ENCODE measurements around the gene HSPA1A.

- TF ChIP-seq REST (IDR thresholded peaks at IDR 0.05; ENCODE audit: low read depth), result no peak
- no peak for TF ChIP-seq TAF1 (IDR thresholded peaks at IDR 0.05; ENCODE audit: low read depth)
- TF ChIP-seq EP300 (IDR thresholded peaks at IDR 0.05; ENCODE audit: borderline replicate concordance), result no peak
- TF ChIP-seq EGR1 (IDR thresholded peaks at IDR 0.05), result no peak
- TF ChIP-seq RAD21 (IDR thresholded peaks at IDR 0.05; ENCODE audit: low read depth), result no peak
- no peak for TF ChIP-seq MAX (IDR thresholded peaks at IDR 0.05)
- no peak for TF ChIP-seq CEBPB (IDR thresholded peaks at IDR 0.05)
Measured at GRCh38 chr6:31794866-31795615, 20.3 kb upstream of the HSPA1A start.
